ENCODE data around the gene TRAF2.

GRCh38 chr9:136945333-136946227 lies 59.3 kb downstream of the TRAF2 start:
- TF ChIP-seq EP300 (IDR thresholded peaks at IDR 0.05; ENCODE audit: borderline replicate concordance): no peak
- no peak for TF ChIP-seq YY1 (IDR thresholded peaks at IDR 0.05; ENCODE audit: low read depth)
- TF ChIP-seq, protein P1, sequence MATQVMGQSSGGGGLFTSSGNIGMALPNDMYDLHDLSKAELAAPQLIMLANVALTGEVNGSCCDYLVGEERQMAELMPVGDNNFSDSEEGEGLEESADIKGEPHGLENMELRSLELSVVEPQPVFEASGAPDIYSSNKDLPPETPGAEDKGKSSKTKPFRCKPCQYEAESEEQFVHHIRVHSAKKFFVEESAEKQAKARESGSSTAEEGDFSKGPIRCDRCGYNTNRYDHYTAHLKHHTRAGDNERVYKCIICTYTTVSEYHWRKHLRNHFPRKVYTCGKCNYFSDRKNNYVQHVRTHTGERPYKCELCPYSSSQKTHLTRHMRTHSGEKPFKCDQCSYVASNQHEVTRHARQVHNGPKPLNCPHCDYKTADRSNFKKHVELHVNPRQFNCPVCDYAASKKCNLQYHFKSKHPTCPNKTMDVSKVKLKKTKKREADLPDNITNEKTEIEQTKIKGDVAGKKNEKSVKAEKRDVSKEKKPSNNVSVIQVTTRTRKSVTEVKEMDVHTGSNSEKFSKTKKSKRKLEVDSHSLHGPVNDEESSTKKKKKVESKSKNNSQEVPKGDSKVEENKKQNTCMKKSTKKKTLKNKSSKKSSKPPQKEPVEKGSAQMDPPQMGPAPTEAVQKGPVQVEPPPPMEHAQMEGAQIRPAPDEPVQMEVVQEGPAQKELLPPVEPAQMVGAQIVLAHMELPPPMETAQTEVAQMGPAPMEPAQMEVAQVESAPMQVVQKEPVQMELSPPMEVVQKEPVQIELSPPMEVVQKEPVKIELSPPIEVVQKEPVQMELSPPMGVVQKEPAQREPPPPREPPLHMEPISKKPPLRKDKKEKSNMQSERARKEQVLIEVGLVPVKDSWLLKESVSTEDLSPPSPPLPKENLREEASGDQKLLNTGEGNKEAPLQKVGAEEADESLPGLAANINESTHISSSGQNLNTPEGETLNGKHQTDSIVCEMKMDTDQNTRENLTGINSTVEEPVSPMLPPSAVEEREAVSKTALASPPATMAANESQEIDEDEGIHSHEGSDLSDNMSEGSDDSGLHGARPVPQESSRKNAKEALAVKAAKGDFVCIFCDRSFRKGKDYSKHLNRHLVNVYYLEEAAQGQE (IDR thresholded peaks at IDR 0.05; ENCODE audit: low read depth): no peak
- TF ChIP-seq ZBTB7A (IDR thresholded peaks at IDR 0.05; ENCODE audit: low read depth): no peak
- no peak for TF ChIP-seq TAF1 (IDR thresholded peaks at IDR 0.05; ENCODE audit: low read depth)

Data from Ishikawa (cell line).